Adipose tissue (tissue), 3 donors: Measurements from ENCODE around the gene DAPK2. TPM values are rescaled to one million over a fixed set of nuclear protein-coding genes. Genes with fewer than 3 reads are reported as not detected.
"Not testable (repeated sequence)": the region's sequence is repeated elsewhere in the genome, so short reads cannot be mapped to it uniquely, and the experiment has no call there.

Experiments used
- H3K27ac ChIP-seq: one replicate; pipeline ENCODE4 v1.5.1; 2013; ENCODE audit warnings: low read depth, low read length
- WGBS, 3 donors: extraction: QIAGEN DNeasy Blood & Tissue Kit; methylation state at CpG; one replicate each; pipeline ENCODE4 v1.1.7; 2013; 5-methylcytosine and 5-hydroxymethylcytosine counted together
- polyA plus RNA-seq, 3 donors: library from polyadenylated mRNA; stranded (reverse); fragments of 200-250 nt; gene quantifications; one replicate each; pipeline ENCODE4 v1.2.3, GENCODE V29; 2013
- donor health status: healthy with polysubstance abuse.
- donor health status: Bipolar disorder and iron deficiency.
- donor health status: healthy.

Gene DAPK2
- polyA plus RNA-seq, 3 donors, result 3.8 to 29.7 (median 9.8) TPM

DNA sequence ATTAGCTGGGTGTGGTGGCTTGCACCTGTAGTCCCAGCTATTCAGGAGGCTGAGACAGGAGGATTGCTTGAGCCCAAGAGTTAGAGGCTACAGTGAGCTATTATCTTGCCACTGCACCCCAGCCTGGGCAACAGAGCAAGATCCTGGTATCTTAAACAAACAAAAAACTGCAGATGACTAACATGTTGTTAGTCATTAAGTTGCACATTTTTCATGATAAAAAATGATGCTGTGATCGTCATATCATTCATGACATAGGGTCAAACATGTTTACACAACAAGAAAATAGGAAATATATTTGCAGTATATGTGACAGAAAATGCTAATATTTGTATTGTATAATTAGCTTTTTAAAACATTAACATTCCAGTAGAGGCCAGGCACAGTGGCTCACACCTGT is 20.2 kb upstream of the DAPK2 start:
- H3K27ac ChIP-seq, result no peak overlapping the region
- 19 to 68% (median 63%) methylated on average over 1 of the region's 1 CpG for WGBS, 3 donors

DNA sequence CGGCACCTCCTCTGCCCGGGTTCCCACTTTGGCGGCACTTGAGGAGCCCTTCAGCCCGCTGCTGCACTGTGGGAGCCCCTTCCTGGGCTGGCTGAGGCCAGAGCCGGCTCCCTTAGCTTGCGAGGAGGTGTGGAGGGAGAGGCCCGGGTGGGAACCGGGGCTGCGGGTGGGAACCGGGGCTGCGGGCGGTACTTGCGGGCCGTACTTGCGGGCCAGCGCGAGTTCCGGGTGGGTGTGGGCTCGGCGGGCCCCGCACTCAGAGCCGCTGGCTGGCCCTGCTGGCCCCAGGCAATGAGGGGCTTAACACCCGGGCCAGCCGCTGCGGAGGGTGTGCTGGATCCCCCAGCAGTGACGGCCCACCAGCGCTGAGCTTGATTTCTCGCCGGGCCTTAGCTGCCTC is 14.4 kb upstream of the DAPK2 start:
- H3K27ac ChIP-seq, result no peak overlapping the region
- 94 to 97% (median 96%) methylated on average over 14 to 29 of the region's 29 CpGs for WGBS, 3 donors

DNA sequence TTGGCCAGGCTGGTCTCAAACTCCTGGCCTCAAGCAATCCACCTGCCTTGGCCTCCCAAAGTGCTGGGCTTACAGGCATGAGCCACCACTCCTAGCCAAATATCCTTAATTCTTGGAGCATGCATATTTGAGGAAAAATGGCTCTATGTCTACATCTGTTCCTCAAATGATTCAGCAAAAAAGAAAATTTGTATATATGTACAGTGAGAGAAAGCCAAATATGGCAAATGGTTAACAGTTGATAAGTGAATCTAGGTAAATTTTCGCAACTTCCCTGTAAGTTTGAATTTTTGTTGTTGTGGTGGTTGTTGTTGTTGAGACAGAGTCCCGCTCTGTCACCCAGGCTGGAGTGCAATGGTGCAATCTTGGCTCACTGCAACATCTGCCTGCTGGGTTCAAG is 12.8 kb upstream of the DAPK2 start:
- 67 to 93% (median 70%) methylated on average over 2 of the region's 2 CpGs for WGBS, 3 donors
- H3K27ac ChIP-seq, result not testable (repeated sequence)

DNA sequence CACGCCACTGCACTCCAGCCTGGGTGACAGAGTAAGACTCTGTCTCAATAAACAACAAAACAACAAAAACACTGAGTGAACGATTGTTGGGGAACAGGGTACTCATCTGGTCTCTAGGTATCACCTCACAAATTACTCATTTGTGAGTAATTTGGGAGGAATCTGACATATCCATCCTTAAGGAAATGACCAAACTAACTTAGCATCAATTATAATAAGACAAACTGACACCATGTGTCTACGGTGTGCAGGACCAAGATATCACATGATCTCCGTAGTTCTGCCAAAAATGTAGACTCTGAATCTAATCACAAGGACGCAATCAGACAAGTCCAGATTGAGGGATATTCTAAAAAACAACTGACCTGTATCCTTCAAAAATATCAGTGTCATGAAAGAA is 12.0 kb upstream of the DAPK2 start:
- 77 to 89% (median 85%) methylated on average over 5 of the region's 5 CpGs for WGBS, 3 donors
- no peak overlapping the region for H3K27ac ChIP-seq

DNA sequence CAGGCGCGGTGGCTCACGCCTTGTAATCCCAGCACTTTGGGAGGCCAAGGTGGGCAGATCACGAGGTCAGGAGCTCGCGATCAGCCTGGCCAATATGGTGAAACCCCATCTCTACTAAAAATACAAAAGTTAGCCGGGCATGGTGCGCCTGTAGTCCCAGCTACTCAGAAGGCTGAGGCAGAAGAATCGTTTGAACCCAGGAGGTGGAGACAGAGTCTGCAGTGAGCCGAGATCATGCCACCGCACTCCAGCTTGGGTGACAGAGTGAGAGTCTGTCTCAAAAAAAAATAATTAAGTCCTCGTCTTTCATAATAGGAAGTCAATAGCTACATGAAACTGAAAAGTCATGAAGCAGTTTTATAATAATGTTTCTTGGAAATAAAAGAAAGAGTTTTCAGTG is 7.4 kb upstream of the DAPK2 start:
- 83 to 86% (median 83%) methylated on average over 12 of the region's 12 CpGs for WGBS, 3 donors
- not testable (repeated sequence) for H3K27ac ChIP-seq

DNA sequence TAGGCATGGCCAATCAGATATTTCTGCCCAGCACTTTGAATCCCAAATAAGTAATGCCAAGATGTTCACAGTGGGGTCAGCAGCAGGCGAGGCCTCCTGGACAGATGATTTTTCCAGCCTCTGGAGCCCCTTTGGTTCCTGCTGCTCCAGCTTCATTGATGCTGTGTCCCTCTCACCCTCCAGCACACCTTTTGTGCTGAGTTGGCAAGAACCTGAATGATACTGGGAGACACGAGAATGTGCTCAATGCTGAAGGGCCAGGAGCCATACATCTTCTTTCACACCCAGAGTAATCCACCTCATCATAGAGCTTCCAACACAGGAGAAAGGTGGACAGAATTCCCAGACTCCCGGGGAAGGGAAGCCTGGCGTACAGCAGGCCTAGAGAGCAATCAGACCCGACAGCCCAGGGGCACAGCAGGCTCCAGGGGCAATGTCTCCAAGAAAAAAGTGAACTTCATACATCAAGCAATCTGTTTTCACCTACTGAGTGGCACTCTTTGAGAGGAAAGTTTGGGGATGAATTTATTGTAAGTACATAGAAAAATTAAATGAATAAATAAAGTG is 6.7 kb upstream of the DAPK2 start:
- 89 to 94% (median 91%) methylated on average over 5 of the region's 5 CpGs for WGBS, 3 donors
- H3K27ac ChIP-seq, result no peak overlapping the region

DNA sequence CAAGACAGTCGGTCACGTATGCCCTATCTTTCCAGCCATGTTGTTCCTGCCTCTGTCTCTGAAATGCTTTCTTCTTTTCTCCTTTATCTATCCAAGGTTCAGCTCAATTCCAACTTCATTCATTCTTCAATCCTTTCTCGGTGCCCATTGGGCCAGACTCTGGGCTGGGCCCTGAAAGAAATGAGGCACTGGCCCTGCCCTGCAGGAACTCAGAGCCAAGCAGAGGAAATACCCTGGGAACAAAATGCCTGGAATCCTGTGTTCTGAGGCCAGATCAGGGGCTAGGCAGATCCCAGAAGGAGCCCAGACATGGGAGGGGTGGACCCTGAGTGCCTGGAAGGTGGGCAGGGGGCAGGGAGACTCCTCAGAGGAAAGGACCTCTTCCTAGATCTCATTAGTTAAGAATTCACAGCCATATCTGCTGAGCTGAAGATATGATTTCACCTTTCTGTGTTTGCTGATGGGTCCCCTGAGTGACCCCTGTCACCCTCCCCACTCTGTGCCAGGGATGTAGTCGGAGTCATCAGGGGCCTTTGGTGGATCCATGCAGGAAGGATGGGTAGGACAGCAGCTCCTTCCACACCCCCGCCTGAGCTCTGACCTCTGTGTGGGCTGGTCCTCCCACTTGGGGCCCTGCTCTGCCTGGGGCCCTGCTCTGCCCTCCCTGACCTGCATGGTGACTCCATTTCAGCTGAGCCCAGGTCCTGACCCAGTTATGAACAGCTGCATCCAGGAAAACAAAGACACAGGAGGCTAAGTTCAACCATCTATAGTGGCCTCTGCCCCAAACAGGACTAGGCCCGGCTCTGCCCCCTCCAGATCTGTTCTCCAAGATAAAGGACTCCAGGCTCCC is 5.3 kb upstream of the DAPK2 start:
- 76 to 77% (median 77%) methylated on average over 6 of the region's 6 CpGs for WGBS, 3 donors
- no peak overlapping the region for H3K27ac ChIP-seq

DNA sequence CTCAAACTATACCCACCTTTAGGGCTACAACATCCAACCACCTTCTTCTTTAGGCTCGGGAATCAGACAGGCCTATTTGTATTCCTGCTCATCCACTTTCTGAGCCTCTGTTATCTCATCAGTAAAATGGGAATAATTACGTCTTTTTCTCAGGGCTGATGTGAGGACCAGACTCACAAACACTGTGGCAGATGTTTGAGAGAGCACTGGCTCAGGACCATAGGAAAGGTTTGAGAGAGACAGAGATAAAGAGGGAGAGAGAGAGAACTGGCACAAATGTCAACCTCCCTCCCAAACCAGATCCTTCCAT is 4.8 kb upstream of the DAPK2 start:
- WGBS, 3 donors, result 96 to 98% (median 97%) methylated on average over 2 of the region's 2 CpGs
- no peak overlapping the region for H3K27ac ChIP-seq

DNA sequence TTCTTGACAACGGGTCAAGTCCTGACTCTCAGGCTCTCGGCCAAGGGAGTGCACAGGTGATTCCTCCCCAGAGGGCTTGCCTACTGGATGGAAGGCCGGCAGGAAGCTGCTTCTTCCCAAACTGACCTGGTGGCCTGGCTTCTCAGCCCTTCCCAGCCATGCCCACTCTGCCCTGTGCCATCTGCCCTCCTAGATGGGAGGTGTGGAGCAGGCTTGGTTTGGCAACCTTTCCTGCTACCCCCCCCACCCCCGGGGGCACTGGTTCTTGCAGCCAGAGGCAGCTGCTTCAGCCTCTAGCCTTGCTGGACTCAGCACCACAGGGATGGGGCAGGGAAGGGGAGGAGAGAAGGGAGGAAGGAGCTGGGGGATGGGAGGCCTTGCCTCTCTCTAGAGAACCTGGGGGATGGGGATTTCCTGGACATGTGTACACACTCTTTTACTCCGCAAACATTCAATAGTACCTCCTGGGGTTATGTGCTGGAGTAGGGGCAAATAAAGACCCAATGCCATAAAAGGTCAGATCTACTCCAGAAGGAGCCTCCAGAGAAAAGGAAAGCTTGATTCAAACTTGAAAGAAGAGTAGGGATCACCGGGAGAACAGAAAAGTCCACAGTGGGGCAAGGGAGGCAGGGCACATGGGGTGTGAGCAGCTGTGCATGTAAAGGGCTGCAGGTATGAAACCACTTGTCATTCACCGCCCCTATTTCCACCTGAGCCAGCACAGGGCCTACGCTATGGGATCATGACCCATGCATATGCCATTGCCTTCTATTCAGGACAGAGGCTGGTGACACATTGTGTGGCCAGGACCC is 4.2 kb upstream of the DAPK2 start:
- no peak overlapping the region for H3K27ac ChIP-seq
- WGBS, 3 donors, result 52 to 69% (median 58%) methylated on average over 8 of the region's 8 CpGs

DNA sequence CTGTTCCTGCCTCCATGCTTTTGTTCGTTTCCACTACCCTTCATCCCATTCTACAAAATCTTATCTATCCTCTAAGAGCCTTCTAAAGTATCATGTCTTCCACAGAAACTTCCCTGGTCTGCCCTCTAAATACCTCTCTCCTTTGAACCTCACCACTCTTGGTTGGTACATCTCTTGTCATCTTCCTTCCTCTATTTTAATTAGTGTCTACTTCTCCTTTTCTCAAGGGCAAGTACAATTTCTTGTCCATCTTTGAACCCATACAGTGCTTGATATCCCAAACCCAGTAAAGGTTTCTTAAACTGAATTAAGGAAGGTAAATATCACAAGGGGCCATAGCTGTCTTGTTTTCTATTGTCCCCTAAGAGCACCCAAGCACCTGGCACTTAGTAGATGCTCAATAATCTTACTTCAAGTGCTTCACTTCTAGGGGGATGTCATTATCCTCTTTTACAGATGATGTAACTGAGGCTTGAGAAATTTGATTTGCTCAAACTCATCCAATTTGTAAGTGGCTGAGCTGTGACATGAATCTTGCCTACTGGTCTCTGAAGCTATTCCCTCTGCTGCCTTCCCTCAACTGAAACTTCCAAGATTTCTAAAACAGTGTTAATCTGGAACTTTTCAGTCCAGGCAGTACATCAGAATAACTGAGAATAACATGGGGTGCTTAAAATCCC is 2.6 kb upstream of the DAPK2 start:
- 60 to 79% (median 79%) methylated on average over 1 of the region's 1 CpG for WGBS, 3 donors
- no peak overlapping the region for H3K27ac ChIP-seq

DNA sequence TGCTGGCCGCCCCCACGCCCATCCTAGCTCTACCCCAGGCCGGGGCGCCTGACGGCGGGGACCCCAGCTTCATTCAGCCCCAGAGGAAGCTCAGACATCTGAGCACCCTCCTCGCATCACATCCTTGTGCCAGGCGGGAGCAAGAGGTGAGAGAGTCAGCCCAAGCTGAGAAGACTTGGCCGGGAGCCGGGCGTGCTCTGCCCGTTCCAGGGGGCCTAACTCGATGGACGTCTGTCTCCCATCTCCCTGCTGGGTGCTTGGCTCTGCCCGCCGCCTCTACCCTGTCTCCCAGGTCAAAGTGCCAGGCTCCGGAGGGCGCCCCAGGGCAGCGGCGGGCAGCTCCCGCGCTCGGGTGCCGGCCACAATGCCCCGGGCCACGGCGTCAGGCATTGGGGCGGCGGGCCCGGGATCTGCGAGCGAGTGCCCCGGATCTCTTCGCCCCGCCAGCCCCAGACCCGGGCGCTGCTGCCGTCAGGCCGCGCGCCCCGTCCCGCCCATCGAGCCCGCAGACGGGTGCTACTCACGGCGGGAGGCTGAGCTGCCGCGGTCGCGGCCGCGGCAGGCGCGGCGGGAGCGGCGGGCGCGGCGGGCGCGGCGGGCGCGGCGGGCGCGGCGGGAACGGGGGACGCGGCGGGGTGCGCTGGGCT is 388 bp downstream of the DAPK2 start:
- H3K27ac ChIP-seq, result no peak overlapping the region
- 8 to 20% (median 12%) methylated on average over 39 to 76 of the region's 76 CpGs for WGBS, 3 donors

DNA sequence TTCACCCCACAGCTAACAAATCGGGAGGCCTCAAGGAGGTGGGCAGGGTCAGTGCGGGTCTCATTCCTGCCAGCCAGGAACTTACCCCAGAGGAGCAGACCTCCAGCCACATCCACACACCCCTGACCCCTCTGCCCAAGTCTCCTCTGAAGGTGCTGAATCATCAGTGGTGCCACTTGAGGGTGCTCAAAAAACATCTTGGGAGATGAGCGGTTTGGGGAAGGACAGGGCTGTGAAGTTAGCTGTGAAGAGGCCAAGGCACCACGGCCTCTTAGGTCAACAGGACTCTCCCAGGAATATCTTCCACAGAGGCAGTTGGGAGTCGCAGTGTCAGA is 1.2 kb downstream of the DAPK2 start:
- no peak overlapping the region for H3K27ac ChIP-seq
- WGBS, 3 donors, result 61 to 83% (median 67%) methylated on average over 5 of the region's 5 CpGs

DNA sequence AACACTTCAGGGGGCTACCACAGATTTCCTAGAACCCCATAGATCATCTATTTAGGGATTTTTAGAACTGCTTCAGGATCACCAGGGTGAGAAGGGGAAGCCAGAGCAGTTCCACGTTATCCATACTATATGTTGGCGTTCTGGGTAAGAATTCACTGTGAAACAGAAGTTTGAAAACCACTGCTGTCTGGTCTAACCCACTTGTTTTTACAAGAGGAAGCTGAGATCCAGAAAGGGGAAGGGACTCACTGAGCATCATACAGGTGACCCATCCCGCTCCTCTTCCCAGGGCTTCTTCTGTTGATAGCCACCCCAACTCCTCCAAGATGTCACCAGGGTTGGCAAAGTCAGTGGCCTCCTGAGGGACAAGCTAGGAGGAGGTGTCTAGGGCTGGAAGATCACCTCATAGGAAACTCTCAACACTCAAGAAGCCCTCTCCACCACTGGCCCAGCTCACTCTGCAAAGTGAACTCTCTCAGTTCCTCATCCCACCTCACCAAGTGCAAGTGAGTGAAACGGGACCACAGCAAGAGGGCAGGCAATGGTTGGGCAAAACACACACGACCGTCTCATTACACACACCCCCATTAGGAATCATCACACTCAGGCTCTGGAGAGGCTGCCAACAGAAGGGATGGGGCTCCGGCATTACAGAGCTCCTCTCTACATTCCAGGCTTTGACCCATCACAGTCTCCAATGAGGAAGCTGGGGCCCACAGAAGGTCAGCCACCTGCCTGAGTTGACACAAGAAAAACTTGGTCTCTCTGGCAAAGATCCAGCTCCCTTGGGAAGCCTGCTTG is 1.8 kb downstream of the DAPK2 start:
- no peak overlapping the region for H3K27ac ChIP-seq
- 57 to 91% (median 59%) methylated on average over 7 of the region's 7 CpGs for WGBS, 3 donors

DNA sequence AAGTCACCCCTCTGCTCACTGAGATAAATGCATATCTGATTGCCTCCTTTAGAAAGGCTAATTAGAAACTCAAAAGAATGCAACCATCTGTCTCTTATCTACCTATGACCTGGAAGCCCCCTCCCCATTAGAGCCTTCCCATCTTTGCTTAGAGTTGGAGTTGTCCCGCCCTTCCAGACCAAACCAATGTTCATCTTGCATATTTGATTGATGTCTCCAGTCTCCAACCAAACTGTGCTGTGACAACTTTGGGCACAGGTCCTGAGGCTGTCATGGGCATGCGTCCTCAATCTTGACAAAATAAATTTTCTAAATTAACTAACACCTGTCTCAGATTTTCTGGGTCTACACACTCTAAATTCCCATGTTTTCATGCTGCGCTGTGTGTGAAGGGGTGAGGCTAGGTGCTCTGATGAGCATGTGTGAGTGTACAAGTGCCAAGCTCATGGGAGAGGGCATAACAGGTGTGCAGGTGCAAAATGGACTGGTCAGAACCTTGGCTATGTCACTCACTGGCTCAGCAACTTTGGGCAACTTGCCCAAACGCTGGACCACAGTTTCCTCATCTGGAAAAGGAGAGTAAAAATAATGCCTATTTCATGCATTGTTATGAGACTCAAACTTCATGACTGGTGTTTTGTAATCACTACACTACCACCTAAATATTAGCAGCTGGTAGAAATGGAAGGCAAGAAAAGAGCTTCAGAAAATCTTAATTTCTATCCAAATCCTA is 7.2 kb downstream of the DAPK2 start:
- H3K27ac ChIP-seq, result no peak overlapping the region
- 86 to 92% (median 90%) methylated on average over 4 of the region's 4 CpGs for WGBS, 3 donors

DNA sequence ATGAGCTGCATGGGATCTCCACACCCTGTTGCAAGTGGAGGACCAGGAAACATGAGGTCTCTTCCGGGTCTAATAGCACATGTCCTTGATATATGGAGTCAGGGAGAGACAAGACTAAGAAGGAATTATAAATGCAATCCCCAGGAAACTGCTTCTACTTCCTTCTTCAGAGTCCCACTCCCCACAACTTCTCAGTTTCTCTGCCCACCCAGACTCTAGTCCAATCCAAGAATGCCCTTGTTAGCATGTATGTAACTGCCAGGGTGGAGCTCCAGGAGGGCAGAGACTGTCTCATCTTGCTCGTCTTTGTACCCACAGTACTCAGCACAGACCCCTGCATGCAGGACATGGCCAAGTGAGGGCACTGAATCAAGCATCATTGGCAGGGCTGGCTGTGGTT is 8.3 kb downstream of the DAPK2 start:
- WGBS, 3 donors, result 38 to 89% (median 50%) methylated on average over 2 of the region's 2 CpGs
- no peak overlapping the region for H3K27ac ChIP-seq

DNA sequence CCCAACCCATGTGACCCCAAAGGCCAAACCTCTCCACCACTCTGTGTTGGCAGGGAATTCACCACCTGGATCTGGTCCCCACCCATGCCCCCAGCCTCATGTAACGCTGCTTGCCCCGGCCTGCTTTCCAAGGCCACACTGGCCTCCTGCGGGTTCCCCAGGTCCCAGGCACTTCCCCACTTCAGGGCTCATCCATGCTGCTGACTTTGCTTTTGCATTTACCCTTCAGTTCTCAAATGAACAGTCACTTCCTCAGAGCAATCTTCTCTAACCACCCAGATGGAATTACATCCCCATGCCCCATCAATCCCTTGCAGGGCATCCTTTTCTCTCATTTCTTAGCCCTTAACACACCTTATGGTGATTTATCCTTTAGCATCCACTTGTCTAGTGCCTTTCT is 9.2 kb downstream of the DAPK2 start:
- no peak overlapping the region for H3K27ac ChIP-seq
- 88 to 96% (median 92%) methylated on average over 3 of the region's 3 CpGs for WGBS, 3 donors

DNA sequence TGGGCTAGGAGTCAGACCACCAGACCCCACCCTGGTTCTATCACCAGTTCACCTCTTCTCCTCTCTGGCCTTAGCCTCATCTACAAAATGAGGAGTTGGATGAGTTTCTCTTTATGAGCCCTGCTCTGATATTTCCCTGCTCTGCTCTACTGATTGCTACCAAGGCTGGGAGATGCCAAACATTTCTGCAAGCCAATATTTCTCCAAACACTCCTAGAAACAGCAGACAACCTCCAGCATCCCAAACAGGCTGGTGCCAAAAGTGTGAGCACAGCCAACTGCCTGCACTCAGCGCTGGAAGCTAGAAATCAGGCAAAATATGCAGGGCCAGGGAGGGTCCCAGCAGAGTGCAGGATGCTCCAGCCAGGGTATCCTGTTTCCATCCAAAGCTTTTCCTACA is 10.8 kb downstream of the DAPK2 start:
- 75 to 96% (median 79%) methylated on average over 1 of the region's 1 CpG for WGBS, 3 donors
- H3K27ac ChIP-seq, result no peak overlapping the region
